LNCaP clone FGC (cell line): Measurements from ENCODE around the gene BHLHE41.

ENCODE experiments used
- DNase-seq: peaks from one replicate; pipeline ENCODE4 v3.0.0-alpha.2; 2011; ENCODE audit warnings: low read depth
- H3K4me3 ChIP-seq: 2 replicates; pipeline ENCODE4 v1.5.1; 2011; ENCODE audit warnings: mild to moderate bottlenecking, low read depth, low read length, control low read depth
- CTCF ChIP-seq: IDR thresholded peaks from 2 replicates; pipeline ENCODE4 v1.5.1; 2012; ENCODE audit warnings: mild to moderate bottlenecking; ENCODE audit not compliant: control insufficient read depth, insufficient read depth; ENCODE audit errors: extremely low read depth

The BHLHE41 gene

GRCh38 chr12:26121323-26122060 lies 3.3 kb downstream of the BHLHE41 start:
- DNase-seq = no peak
- no peak for TF ChIP-seq CTCF
- no peak overlapping the region for H3K4me3 ChIP-seq

- TF ChIP-seq CTCF = no peak
- no peak overlapping the region for H3K4me3 ChIP-seq
- no peak for DNase-seq
Measured at GRCh38 chr12:26120561-26121274, 4.1 kb downstream of the BHLHE41 start.

GRCh38 chr12:26119391-26119989 lies 5.3 kb downstream of the BHLHE41 start:
- no peak for DNase-seq
- H3K4me3 ChIP-seq = no peak overlapping the region

GRCh38 chr12:26118308-26118707 lies 6.5 kb downstream of the BHLHE41 start:
- H3K4me3 ChIP-seq = no peak overlapping the region
- no peak for TF ChIP-seq CTCF
- no peak for DNase-seq

More at GRCh38 chr12:26119391-26119989, 5.3 kb downstream of the BHLHE41 start:
- peak; percentile 69 for TF ChIP-seq CTCF

GRCh38 chr12:26116829-26117715 lies 7.8 kb downstream of the BHLHE41 start:
- no peak overlapping the region for H3K4me3 ChIP-seq
- DNase-seq = no peak
- no peak for TF ChIP-seq CTCF

GRCh38 chr12:26114720-26115401 lies 10.0 kb downstream of the BHLHE41 start:
- no peak for DNase-seq
- TF ChIP-seq CTCF = no peak
- H3K4me3 ChIP-seq = peak overlapping the region; percentile 47; the same call in 1 of the 2 replicates
